K562 (cell line): Measurements from ENCODE around the gene PODXL2. TPM values are rescaled to one million over a fixed set of nuclear protein-coding genes. Genes with fewer than 3 reads are reported as not detected.
A peak's percentile ranks its signal among the peaks of the same experiment; 100 is the strongest.

Source experiments
- ATAC-seq: fragments of 200-7000 bp; cut with Tn5 transposase; 3 replicates; pipeline ENCODE4 v1.9.1; 2020; ENCODE audit warnings: moderate library complexity
- BruUV-seq: library from RNA; stranded (reverse); fragments of 400-500 nt; replicated peaks from 2 replicates; lab custom pipeline; 2021; lab: Mats Ljungman, UMichigan
- CTCF ChIA-PET: fragments of 300-600 bp; formaldehyde crosslinking; extraction: SDS; loops from one replicate; lab custom pipeline; 2021; ENCODE audit warnings: low intra/inter-chr PET ratio; lab: Yijun Ruan, JAX
- POLR2A ChIA-PET: fragments of 300-600, 350-650 bp; sonication (Branson Sonifier 250); formaldehyde crosslinking; extraction: SDS; loops from one replicate; lab custom pipeline; 2021; ENCODE audit warnings: antibody characterized with exemption, inconsistent platforms; lab: Yijun Ruan, JAX
- DNase-seq, 4 experiments: peaks; one replicate each; pipeline versions ENCODE4 v3.0.0 to v3.0.0-alpha.2; 2011 to 2018; ENCODE audit warnings: low spot score in 3 of 4, mixed read lengths in 3 of 4; ENCODE audit errors: extremely low read depth in 1 of 4
- FAIRE-seq: peaks from 2 replicates; lab custom pipeline; 2011; peaks lifted over from hg19 to GRCh38; lab: Jason Lieb, UNC
- H2AFZ ChIP-seq: 2 replicates; pipeline ENCODE4 v1.6.0; 2011; ENCODE audit warnings: low read depth, low read length, control low read depth, inconsistent platforms
- H3K27ac ChIP-seq: fragments of 200-600 bp; 3 replicates; pipeline ENCODE4 v1.8.0; 2011; ENCODE audit warnings: low read depth, mild to moderate bottlenecking, control low read depth, inconsistent platforms, low read length, moderate library complexity, mixed read lengths; ENCODE audit errors: extremely low read depth
- H3K27me3 ChIP-seq, 2 experiments: fragments of 300-600 bp in 1 of 2; 2 replicates in 1 of 2; 3 replicates in 1 of 2; pipeline versions ENCODE4 v1.6.0 to v1.8.0; 2011; ENCODE audit warnings: inconsistent platforms in 2 of 2, low read length in 2 of 2, mild to moderate bottlenecking in 1 of 2, mixed read lengths in 1 of 2, moderate library complexity in 1 of 2; ENCODE audit not compliant: control insufficient read depth in 2 of 2, insufficient read depth in 2 of 2
- H3K36me3 ChIP-seq: fragments of 300-600 bp; 3 replicates; pipeline ENCODE4 v1.8.0; 2011; ENCODE audit warnings: mild to moderate bottlenecking, low read length, inconsistent platforms; ENCODE audit not compliant: control insufficient read depth, insufficient read depth
- H3K4me1 ChIP-seq, 2 experiments: fragments of 200-600 bp in 1 of 2; replicated peaks in 1 of 2; 2 replicates in 1 of 2; 3 replicates in 1 of 2; pipeline versions ENCODE4 v1.5.1 to v1.8.0; 2011; ENCODE audit warnings: inconsistent platforms in 2 of 2, low read length in 2 of 2, mild to moderate bottlenecking in 1 of 2, mixed read lengths in 1 of 2, moderate library complexity in 1 of 2; ENCODE audit not compliant: control insufficient read depth in 2 of 2, insufficient read depth in 2 of 2
- H3K4me2 ChIP-seq: 2 replicates; pipeline ENCODE4 v1.6.1; 2011; ENCODE audit warnings: low read length, control low read depth, inconsistent platforms, mixed read lengths; ENCODE audit not compliant: insufficient read depth
- H3K4me3 ChIP-seq: fragments of 200-600 bp; sonication (generic), shearing (Covaris generic); 2 replicates; pipeline ENCODE4 v1.5.1; 2016; ENCODE audit warnings: control low read depth, inconsistent platforms
- H3K79me2 ChIP-seq: fragments of 200-600 bp; 3 replicates; pipeline ENCODE4 v1.8.0; 2011; ENCODE audit warnings: low read length, inconsistent platforms; ENCODE audit not compliant: control insufficient read depth, insufficient read depth
- H3K9ac ChIP-seq, 2 experiments: 2 replicates each; pipeline versions ENCODE4 v1.6.0 to v1.6.1; 2011; ENCODE audit warnings: low read depth in 2 of 2, low read length in 2 of 2, control low read depth in 1 of 2, inconsistent platforms in 1 of 2, mild to moderate bottlenecking in 1 of 2, mixed read lengths in 1 of 2; ENCODE audit not compliant: insufficient read depth in 1 of 2
- H3K9me1 ChIP-seq: one replicate; pipeline ENCODE4 v1.6.0; 2011; ENCODE audit warnings: inconsistent platforms, mild to moderate bottlenecking, low read length, moderate library complexity; ENCODE audit not compliant: control insufficient read depth, insufficient read depth
- H3K9me3 ChIP-seq: replicated peaks from 2 replicates; pipeline ENCODE4 v1.5.1; 2011; ENCODE audit warnings: low read depth, low read length, inconsistent platforms; ENCODE audit not compliant: control insufficient read depth, insufficient read depth
- H4K20me1 ChIP-seq: replicated peaks from 2 replicates; pipeline ENCODE4 v1.6.1; 2011; ENCODE audit warnings: low read length, inconsistent platforms, mixed read lengths; ENCODE audit not compliant: control insufficient read depth, insufficient read depth
- ARID1B ChIP-seq: fragments of 450-650 bp; IDR thresholded peaks from 2 replicates; pipeline ENCODE4 v1.6.1; 2016; ENCODE audit warnings: antibody characterized with exemption, mild to moderate bottlenecking, inconsistent platforms
- CBFA2T2 ChIP-seq: fragments of 450-650 bp; conservative IDR thresholded peaks from 2 replicates; pipeline ENCODE4 v1.6.1; 2017; ENCODE audit warnings: mild to moderate bottlenecking
- CBFA2T3 ChIP-seq: fragments of 450-650 bp; IDR thresholded peaks from 2 replicates; pipeline ENCODE4 v1.6.1; 2017
- CXXC5 ChIP-seq: fragments of 250-450 bp; sonication (Bioruptor Pico); IDR thresholded peaks from 2 replicates; pipeline ENCODE4 v1.8.0; 2022; ENCODE audit warnings: inconsistent platforms, mild to moderate bottlenecking, moderate library complexity
- DACH1 ChIP-seq: fragments of 450-650 bp; IDR thresholded peaks from 2 replicates; pipeline ENCODE4 v1.6.1; 2018; ENCODE audit not compliant: partially characterized antibody
- ELK3 ChIP-seq: fragments of 450-650 bp; formaldehyde crosslinking; IDR thresholded peaks from 2 replicates; pipeline ENCODE4 v1.4.0; 2020; ENCODE audit warnings: mild to moderate bottlenecking
- GATA2 ChIP-seq: sonication (generic); formaldehyde crosslinking; IDR thresholded peaks from 2 replicates; pipeline ENCODE4 v1.4.0; 2020; ENCODE audit warnings: mild to moderate bottlenecking, missing genetic modification reagents
- HIVEP1 ChIP-seq: fragments of 250-450 bp; sonication (Bioruptor Pico); IDR thresholded peaks from 2 replicates; pipeline ENCODE4 v1.4.0; 2020; ENCODE audit warnings: mild to moderate bottlenecking
- MXI1 ChIP-seq: IDR thresholded peaks from 2 replicates; pipeline ENCODE4 v1.6.1; 2011; ENCODE audit warnings: low read depth, mild to moderate bottlenecking, improper control_type of control experiment, low read length
- TFAP4 ChIP-seq: sonication (generic); formaldehyde crosslinking; IDR thresholded peaks from 2 replicates; pipeline ENCODE4 v1.8.0; 2022; ENCODE audit warnings: missing genetic modification reagents, mild to moderate bottlenecking, moderate library complexity, borderline replicate concordance
- ZFP1 ChIP-seq: fragments of 450-650 bp; formaldehyde crosslinking; IDR thresholded peaks from 2 replicates; pipeline ENCODE4 v1.4.0; 2020; ENCODE audit warnings: mild to moderate bottlenecking, mixed read lengths
- ZKSCAN3 ChIP-seq: fragments of 250-450 bp; sonication (Bioruptor Pico); IDR thresholded peaks from 2 replicates; pipeline ENCODE4 v1.4.0; 2020
- WGBS: fragments of 100-300 bp; shearing (Covaris generic); methylation state at CpG from one replicate; pipeline ENCODE4 v1.1.6; 2016; ENCODE audit warnings: low coverage, mixed read lengths; ENCODE audit not compliant: insufficient coverage; ENCODE audit errors: missing lambda C conversion rate; 5-methylcytosine and 5-hydroxymethylcytosine counted together
- in situ Hi-C: fragments of 300-500 bp; cut with MboI; formaldehyde crosslinking; loops from 4 replicates; pipeline ENCODE4 v1.15.0; 2018; ENCODE audit warnings: inconsistent platforms, mixed read lengths
- intact Hi-C: fragments of 100-400 bp; cut with micrococcal nuclease; formaldehyde crosslinking; loops from 2 replicates; pipeline ENCODE4 v1.14.2; 2022
- polyA plus RNA-seq, 8 experiments: library from polyadenylated mRNA; depleted of rRNA in 4 of 8; stranded (reverse) in 5 of 8; unstranded in 3 of 8; fragments of >200 nt; fragmentation: Nextera tagmentation in 2 of 8; fragmentation: Illumina TruSeq in 1 of 8; extraction: Ambion mirVana in 2 of 8; extraction: Trizol in 1 of 8; gene quantifications; 2 replicates each; pipeline versions ENCODE4 v1.2.1 to v1.2.3, GENCODE V29; 2011 to 2014; ENCODE audit warnings: inconsistent platforms in 1 of 8, missing spikeins in 1 of 8
- total RNA-seq, 7 experiments: library from RNA; depleted of rRNA in 6 of 7; stranded (reverse); fragments of >200 nt in 6 of 7; fragmentation: Illumina TruSeq in 2 of 7; extraction: Trizol in 2 of 7; gene quantifications; 2 replicates each; pipeline versions ENCODE4 v1.2.1 to v1.2.3, GENCODE V29; 2011 to 2021; ENCODE audit warnings: low replicate concordance in 1 of 7

PODXL2 gene
- total and polyA plus RNA-seq, 9 of the 15 experiments (the other 6 are each of a cell fraction or from before 2014, with no cell fraction given), result 0.03 to 52.5 (median 21.9) TPM

- Histone ChIP-seq H3K36me3 (no peaks in the 10 kb centered on the region), H3K9me1 (peaks cover 3% of the 10 kb centered on the region), H3K9me3 (no peaks in the 10 kb centered on the region), H3K27ac (no peak overlapping the region), H3K79me2 (no peaks in the 10 kb centered on the region), H3K4me1 (peaks cover 25 to 46% of the 10 kb centered on the region in 2 experiments), H3K4me3 (no peak overlapping the region), H3K27me3 (no peaks in the 10 kb centered on the region), H2AFZ (no peak overlapping the region), H4K20me1 (no peaks in the 10 kb centered on the region), H3K4me2 (no peak overlapping the region), H3K9ac (peak overlapping the region in 1 of 2 experiments; percentile 45; a peak in 1 of 4 replicates)
- FAIRE-seq (no peak), ATAC-seq (no peak), DNase-seq (no peak)
- in situ Hi-C loops, result no loop called here
- BruUV-seq, result no TSS peak
- WGBS, result 77% methylated on average over 3 of the region's 5 CpGs
- ChIA-PET CTCF (no interaction called here), POLR2A (no interaction called here)
- intact Hi-C loops, result no loop called here
- TF ChIP-seq ELK3 (CRISPR knock-in tag) (no peak), HIVEP1 (CRISPR knock-in tag) (no peak)
These were observed 71.4 kb downstream of the PODXL2 start for GRCh38 chr3:127700406-127700805.

DNA sequence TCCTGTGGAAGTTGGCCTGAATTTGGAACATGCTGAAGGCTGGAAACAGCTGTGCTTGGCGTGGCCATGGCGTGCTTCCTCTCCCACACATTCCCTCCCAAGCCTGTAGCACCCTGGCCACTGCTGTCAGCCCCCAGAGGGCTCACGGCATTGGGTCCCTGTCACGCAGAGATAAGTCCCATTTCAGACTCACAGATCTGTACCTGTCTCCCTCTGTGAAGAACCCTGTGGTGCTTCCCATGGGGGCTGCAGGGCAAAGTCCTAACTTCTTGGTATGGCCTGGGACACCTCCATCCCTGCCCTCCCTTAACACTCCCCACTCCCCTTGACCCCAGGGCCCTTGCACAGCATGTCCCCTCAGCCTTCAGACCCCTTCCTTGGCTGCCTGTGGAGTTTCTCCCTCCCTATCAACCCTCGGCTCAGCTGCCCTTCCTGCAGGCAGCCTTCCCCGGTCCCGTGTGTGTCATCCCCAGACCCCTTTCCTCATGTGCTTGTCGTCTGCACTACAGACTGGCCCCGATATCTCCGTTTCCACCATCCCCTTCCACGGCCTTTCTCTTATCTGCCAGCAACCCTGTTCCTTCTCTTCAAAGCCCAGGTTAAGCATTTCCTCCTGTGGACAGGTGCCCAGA, 72.4 kb downstream of the PODXL2 start:
- Histone ChIP-seq H3K4me3 (no peak overlapping the region), H3K27me3 (no peaks in the 10 kb centered on the region), H2AFZ (peak overlapping the region; percentile 92), H3K9me3 (no peaks in the 10 kb centered on the region), H4K20me1 (no peaks in the 10 kb centered on the region), H3K36me3 (no peaks in the 10 kb centered on the region), H3K9ac (peak overlapping the region; percentile 43 to 70), H3K9me1 (peaks cover 3% of the 10 kb centered on the region), H3K27ac (peak overlapping the region; percentile 57; the same call in 2 of the 3 replicates), H3K4me1 (peaks cover 25 to 45% of the 10 kb centered on the region in 2 experiments), H3K79me2 (no peaks in the 10 kb centered on the region), H3K4me2 (peak overlapping the region; percentile 55)
- ChIA-PET CTCF (no interaction called here), POLR2A (interaction anchor here (0.5 kb wide), 1 partner anchor 152 kb away, joined by 3 read pairs; no protein-coding TSS in a partner anchor)
- intact Hi-C loops (no loop called here), in situ Hi-C loops (no loop called here)
- no TSS peak for BruUV-seq
- DNase-seq, result peak; percentile 32 to 61 (median 47)
- FAIRE-seq, result no peak
- ATAC-seq, result peak; percentile 63
- 22% methylated on average over 9 of the region's 11 CpGs for WGBS
- TF ChIP-seq GATA2, result no peak
- no peak for TF ChIP-seq MXI1
- peak; percentile 62 for TF ChIP-seq CBFA2T3
- TF ChIP-seq ARID1B, result 0 out of 2 replicates have a peak, but pooled peaks have one; percentile 30
- no peak for TF ChIP-seq ZFP1 (CRISPR knock-in tag)
- TF ChIP-seq CXXC5 (CRISPR knock-in tag), result peak; percentile 36; the same call in 1 of the 2 replicates
- TF ChIP-seq CBFA2T2, result peak; percentile 25; the same call in 1 of the 2 replicates
- peak; percentile 51 for TF ChIP-seq DACH1
- peak; percentile 62; the same call in 1 of the 2 replicates for TF ChIP-seq TFAP4
- TF ChIP-seq ZKSCAN3, result no peak
